Endothelial cell of umbilical vein (primary cell): ENCODE measurements around the gene SMC6. TPM values are rescaled to one million over a fixed set of nuclear protein-coding genes. Genes with fewer than 3 reads are reported as not detected.

ENCODE experiments used
- BruUV-seq: library from RNA; stranded (reverse); fragments of 400-500 nt; replicated peaks from 2 replicates; lab custom pipeline; 2021; lab: Mats Ljungman, UMichigan
- CTCF ChIA-PET: fragments of 300-600, 350-600 bp; sonication (Branson Sonifier 250); formaldehyde crosslinking; loops from one replicate; lab custom pipeline; 2021; ENCODE audit warnings: antibody characterized with exemption, inconsistent platforms; lab: Charles Lee
- POLR2A ChIA-PET: fragments of 300-600, 350-600 bp; sonication (Branson Sonifier 250); formaldehyde crosslinking; loops from one replicate; lab custom pipeline; 2021; ENCODE audit warnings: antibody characterized with exemption, inconsistent platforms; lab: Charles Lee
- DNase-seq: peaks from one replicate; pipeline ENCODE4 v3.0.0-alpha.2; 2011; ENCODE audit warnings: low read depth, low spot score
- FAIRE-seq: peaks from 2 replicates; lab custom pipeline; 2011; peaks lifted over from hg19 to GRCh38; lab: Jason Lieb, UNC
- H2AFZ ChIP-seq: 2 replicates; pipeline ENCODE4 v1.6.0; 2012; ENCODE audit warnings: low read depth, low read length, control low read depth, inconsistent platforms
- H3K27ac ChIP-seq: 2 replicates; pipeline ENCODE4 v1.5.1; 2011; ENCODE audit warnings: low read depth, mild to moderate bottlenecking, control low read depth, low read length, moderate library complexity; ENCODE audit not compliant: insufficient read depth
- H3K27me3 ChIP-seq, 2 experiments: 2 replicates each; pipeline versions ENCODE4 v1.6.0 to v1.6.1; 2011; ENCODE audit warnings: low read length in 2 of 2, mixed read lengths in 1 of 2; ENCODE audit not compliant: control insufficient read depth in 2 of 2, insufficient read depth in 2 of 2
- H3K36me3 ChIP-seq, 2 experiments: 2 replicates in 1 of 2; 3 replicates in 1 of 2; pipeline ENCODE4 v1.5.1; 2011; ENCODE audit warnings: low read length in 2 of 2, mild to moderate bottlenecking in 1 of 2, moderate library complexity in 1 of 2; ENCODE audit not compliant: control insufficient read depth in 2 of 2, insufficient read depth in 2 of 2; ENCODE audit errors: extremely low read depth in 1 of 2
- H3K4me1 ChIP-seq: 3 replicates; pipeline ENCODE4 v1.5.1; 2011; ENCODE audit warnings: mild to moderate bottlenecking, low read length; ENCODE audit not compliant: control insufficient read depth, insufficient read depth; ENCODE audit errors: extremely low read depth
- H3K4me2 ChIP-seq: 2 replicates; pipeline ENCODE4 v1.6.1; 2011; ENCODE audit warnings: low read length, control low read depth, mixed read lengths; ENCODE audit not compliant: insufficient read depth
- H3K4me3 ChIP-seq, 3 experiments: fragments of 200-600 bp in 1 of 3; sonication (generic), shearing (Covaris generic) in 1 of 3; replicated peaks in 1 of 3; 2 replicates each; pipeline ENCODE4 v1.5.1; 2011 to 2016; ENCODE audit warnings: control low read depth in 3 of 3, low read length in 3 of 3, mild to moderate bottlenecking in 2 of 3, inconsistent platforms in 1 of 3, low read depth in 1 of 3, moderate library complexity in 1 of 3; ENCODE audit not compliant: insufficient read depth in 1 of 3
- H3K79me2 ChIP-seq: 2 replicates; pipeline ENCODE4 v1.6.0; 2012; ENCODE audit warnings: low read length, inconsistent platforms; ENCODE audit not compliant: control insufficient read depth, insufficient read depth
- H3K9ac ChIP-seq: replicated peaks from 2 replicates; pipeline ENCODE3; 2011; ENCODE audit warnings: low read length, control low read depth; ENCODE audit not compliant: insufficient read depth; ENCODE audit errors: extremely low read depth
- H3K9me1 ChIP-seq: replicated peaks from 3 replicates; pipeline ENCODE4 v1.6.0; 2011; ENCODE audit warnings: mild to moderate bottlenecking, low read length; ENCODE audit not compliant: control insufficient read depth, insufficient read depth; ENCODE audit errors: extremely low read depth
- H3K9me3 ChIP-seq: replicated peaks from 2 replicates; pipeline ENCODE4 v1.5.1; 2012; ENCODE audit warnings: low read length, inconsistent platforms; ENCODE audit not compliant: control insufficient read depth, insufficient read depth
- H4K20me1 ChIP-seq: replicated peaks from 2 replicates; pipeline ENCODE3; 2011; ENCODE audit warnings: mild to moderate bottlenecking, low read length; ENCODE audit not compliant: control insufficient read depth, insufficient read depth; ENCODE audit errors: extremely low read depth
- CTCF ChIP-seq, 2 donors: IDR thresholded peaks; 1 replicate in 1 of 2; 2 replicates in 1 of 2; pipeline ENCODE4 v1.5.1; 2011; ENCODE audit warnings: low read length in 2 of 2, mild to moderate bottlenecking in 2 of 2, moderate library complexity in 2 of 2, control low read depth in 1 of 2, inconsistent platforms in 1 of 2, low read depth in 1 of 2; ENCODE audit not compliant: insufficient read depth in 1 of 2; ENCODE audit errors: extremely low read depth in 1 of 2
- EZH2 ChIP-seq: IDR thresholded peaks from 2 replicates; pipeline ENCODE4 v1.6.1; 2012; ENCODE audit warnings: borderline replicate concordance, low read depth, mild to moderate bottlenecking, moderate library complexity, low read length, inconsistent platforms; ENCODE audit not compliant: severe bottlenecking
- FOS ChIP-seq: IDR thresholded peaks from 2 replicates; pipeline ENCODE4 v1.6.1; 2011; ENCODE audit warnings: mild to moderate bottlenecking, low read length, moderate library complexity, borderline replicate concordance; ENCODE audit not compliant: insufficient read depth
- GATA2 ChIP-seq: IDR thresholded peaks from 2 replicates; pipeline ENCODE4 v1.7.0; 2011; ENCODE audit warnings: low read depth, mild to moderate bottlenecking, moderate library complexity, mixed read lengths, low read length; ENCODE audit not compliant: insufficient read length, insufficient read depth
- JUN ChIP-seq: IDR thresholded peaks from 2 replicates; pipeline ENCODE4 v1.6.1; 2011; ENCODE audit warnings: borderline replicate concordance, low read depth; ENCODE audit not compliant: insufficient read length, insufficient read depth
- MAX ChIP-seq: IDR thresholded peaks from 2 replicates; pipeline ENCODE4 v1.6.1; 2011; ENCODE audit not compliant: insufficient read depth, insufficient read length
- MYC ChIP-seq: IDR thresholded peaks from one replicate; pipeline ENCODE4 v1.6.1; 2011; ENCODE audit warnings: mild to moderate bottlenecking, low read depth, low read length
- POLR2A ChIP-seq: IDR thresholded peaks from 2 replicates; pipeline ENCODE4 v1.6.1; 2012; ENCODE audit warnings: low read depth, mild to moderate bottlenecking, control low read depth, low read length
- POLR2AphosphoS5 ChIP-seq: IDR thresholded peaks from 2 replicates; pipeline ENCODE4 v1.6.1; 2012; ENCODE audit warnings: low read depth, mild to moderate bottlenecking, control low read depth, low read length, moderate library complexity; ENCODE audit not compliant: insufficient read depth
- dilution Hi-C: fragments of 300-500 bp; cut with MboI; formaldehyde crosslinking; loops from one replicate; pipeline ENCODE4 v1.15.0; 2019; ENCODE audit warnings: low sequenced_read_pairs; ENCODE audit not compliant: extremely low pct_ligation_motif_present
- intact Hi-C: fragments of 100-400 bp; cut with micrococcal nuclease; formaldehyde crosslinking; loops from one replicate; pipeline ENCODE4 v1.10.0; 2022
- polyA plus RNA-seq, 4 experiments: library from polyadenylated mRNA; depleted of rRNA in 3 of 4; stranded (reverse) in 3 of 4; unstranded in 1 of 4; fragments of >200 nt; gene quantifications; 2 replicates each; pipeline versions ENCODE4 v1.2.1 to v1.2.3, GENCODE V29; 2011 to 2012; ENCODE audit warnings: missing spikeins in 1 of 4
- total RNA-seq: library from RNA; stranded (reverse); gene quantifications from 2 replicates; pipeline ENCODE4 v1.2.3, GENCODE V29; 2021

The SMC6 gene
- total and polyA plus RNA-seq, 2 donors (not counting 3 experiments of a cell fraction or from before 2014, with no cell fraction given) = 7.7 to 38.3 TPM

GRCh38 chr2:17799301-17800120, 45.9 kb upstream of the SMC6 start:
- dilution Hi-C loops (no loop called here), intact Hi-C loops (no loop called here)
- DNase-seq = no peak
- H3K27ac ChIP-seq = no peak overlapping the region
- H3K4me3 ChIP-seq = no peak overlapping the region
- BruUV-seq = no TSS peak
- H4K20me1 ChIP-seq = no peaks in the 10 kb centered on the region
- no peaks in the 10 kb centered on the region for H3K4me1 ChIP-seq
- no peak overlapping the region for H3K4me2 ChIP-seq
- no peaks in the 10 kb centered on the region for H3K9me1 ChIP-seq
- no peaks in the 10 kb centered on the region for H3K9me3 ChIP-seq
- no peak for FAIRE-seq
- no peaks in the 10 kb centered on the region for H3K36me3 ChIP-seq
- ChIA-PET CTCF (interaction anchor here (0.7 kb wide), 1 partner anchor 8 kb away, joined by 3 read pairs; no protein-coding TSS in a partner anchor), POLR2A (no interaction called here)
- TF ChIP-seq GATA2 (no peak), FOS (no peak), JUN (no peak), POLR2AphosphoS5 (no peak), MAX (no peak), CTCF (IDR thresholded peaks at IDR 0.05; ENCODE audit: extremely low read depth in 1 of 2, insufficient read depth in 1 of 2, low read depth in 1 of 2, low read length in 2 of 2) (no peak), EZH2 (no peak), MYC (no peak), POLR2A (no peak)
- H3K9ac ChIP-seq = no peak overlapping the region
- no peaks in the 10 kb centered on the region for H3K79me2 ChIP-seq
- H2AFZ ChIP-seq = no peak overlapping the region
- H3K27me3 ChIP-seq = peaks cover 9 to 11% of the 10 kb centered on the region in 2 experiments
